Measurements from ENCODE around the gene TTC34.

Gene TTC34

GRCh38 chr1:2829846-2830615, 28.5 kb upstream of the TTC34 start:
- DNase-seq = no peak

- DNase-seq = no peak
Observed at GRCh38 chr1:2828586-2829250, 27.2 kb upstream of the TTC34 start.

GRCh38 chr1:2826736-2827292, 25.3 kb upstream of the TTC34 start:
- no peak for DNase-seq

GRCh38 chr1:2826316-2826715, 24.8 kb upstream of the TTC34 start:
- DNase-seq = no peak

GRCh38 chr1:2825487-2826189, 24.1 kb upstream of the TTC34 start:
- DNase-seq = no peak

GRCh38 chr1:2824999-2825398, 23.5 kb upstream of the TTC34 start:
- DNase-seq = no peak

GRCh38 chr1:2823921-2824610, 22.6 kb upstream of the TTC34 start:
- DNase-seq = no peak

GRCh38 chr1:2822621-2823145, 21.2 kb upstream of the TTC34 start:
- no peak for DNase-seq

- peak; percentile 52 for DNase-seq
Observed at GRCh38 chr1:2821966-2822620, 20.6 kb upstream of the TTC34 start.

- no peak for DNase-seq
Observed at GRCh38 chr1:2821373-2821955, 20.0 kb upstream of the TTC34 start.

GRCh38 chr1:2820731-2821372, 19.4 kb upstream of the TTC34 start:
- DNase-seq = no peak

- DNase-seq = no peak
Observed at GRCh38 chr1:2819831-2820730, 18.6 kb upstream of the TTC34 start.

- no peak for DNase-seq
Observed at GRCh38 chr1:2819429-2819828, 17.9 kb upstream of the TTC34 start.

GRCh38 chr1:2817784-2818564, 16.5 kb upstream of the TTC34 start:
- no peak for DNase-seq

GRCh38 chr1:2816786-2817185, 15.3 kb upstream of the TTC34 start:
- DNase-seq = no peak

- no peak for DNase-seq
Observed at GRCh38 chr1:2815551-2815950, 14.1 kb upstream of the TTC34 start.

GRCh38 chr1:2814511-2815075, 13.1 kb upstream of the TTC34 start:
- DNase-seq = no peak

GRCh38 chr1:2812939-2813653, 11.6 kb upstream of the TTC34 start:
- no peak for DNase-seq
